ENCODE data around the gene ELAVL2.

The ELAVL2 gene

DNA sequence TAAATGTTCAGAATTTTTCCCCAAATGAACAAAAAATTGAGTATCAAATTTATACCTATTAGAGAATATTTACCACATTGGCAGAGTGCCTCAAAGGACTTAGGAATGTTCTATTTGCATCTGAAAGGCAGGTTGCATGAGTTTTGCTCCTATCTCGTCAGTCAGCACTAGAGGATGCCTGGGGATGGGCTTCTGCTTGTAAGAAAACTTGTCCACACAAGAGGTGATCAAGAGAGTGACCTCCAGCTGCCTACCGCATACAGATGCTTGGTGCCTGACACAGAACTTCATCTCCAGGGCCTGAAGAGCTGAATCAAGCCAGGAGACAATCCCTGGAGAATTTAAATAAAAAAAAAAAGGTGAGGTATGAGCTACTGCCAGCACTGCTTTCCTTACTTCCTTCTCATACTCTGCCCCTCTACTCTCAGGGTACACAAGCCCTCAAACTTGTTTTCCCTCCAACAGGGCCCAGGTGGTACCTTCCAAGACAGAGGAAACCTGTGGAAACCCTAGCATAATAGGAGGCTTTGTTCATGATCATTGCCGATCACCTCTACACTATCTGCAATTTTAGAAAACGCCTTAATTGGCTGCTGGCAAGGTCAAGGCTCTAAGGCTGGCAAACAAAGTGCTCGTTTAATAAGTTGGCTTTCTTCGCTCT, 166.6 kb downstream of the ELAVL2 start:
- no peak overlapping the region for H3K4me3 Mint-ChIP-seq
- H3K4me1 Mint-ChIP-seq, result peaks cover 3% of the 10 kb centered on the region
- no peaks in the 10 kb centered on the region for H3K27me3 Mint-ChIP-seq (ENCODE audit: low read depth, poor library complexity)
- H3K27ac Mint-ChIP-seq, result no peak overlapping the region
- TF ChIP-seq, protein P1, sequence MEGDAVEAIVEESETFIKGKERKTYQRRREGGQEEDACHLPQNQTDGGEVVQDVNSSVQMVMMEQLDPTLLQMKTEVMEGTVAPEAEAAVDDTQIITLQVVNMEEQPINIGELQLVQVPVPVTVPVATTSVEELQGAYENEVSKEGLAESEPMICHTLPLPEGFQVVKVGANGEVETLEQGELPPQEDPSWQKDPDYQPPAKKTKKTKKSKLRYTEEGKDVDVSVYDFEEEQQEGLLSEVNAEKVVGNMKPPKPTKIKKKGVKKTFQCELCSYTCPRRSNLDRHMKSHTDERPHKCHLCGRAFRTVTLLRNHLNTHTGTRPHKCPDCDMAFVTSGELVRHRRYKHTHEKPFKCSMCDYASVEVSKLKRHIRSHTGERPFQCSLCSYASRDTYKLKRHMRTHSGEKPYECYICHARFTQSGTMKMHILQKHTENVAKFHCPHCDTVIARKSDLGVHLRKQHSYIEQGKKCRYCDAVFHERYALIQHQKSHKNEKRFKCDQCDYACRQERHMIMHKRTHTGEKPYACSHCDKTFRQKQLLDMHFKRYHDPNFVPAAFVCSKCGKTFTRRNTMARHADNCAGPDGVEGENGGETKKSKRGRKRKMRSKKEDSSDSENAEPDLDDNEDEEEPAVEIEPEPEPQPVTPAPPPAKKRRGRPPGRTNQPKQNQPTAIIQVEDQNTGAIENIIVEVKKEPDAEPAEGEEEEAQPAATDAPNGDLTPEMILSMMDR (IDR thresholded peaks at IDR 0.05), result no peak
- no peak for DNase-seq
- H3K9me3 Mint-ChIP-seq, result no peaks in the 10 kb centered on the region
- peaks cover 6% of the 10 kb centered on the region for H3K36me3 Mint-ChIP-seq (ENCODE audit: low read depth)

DNA sequence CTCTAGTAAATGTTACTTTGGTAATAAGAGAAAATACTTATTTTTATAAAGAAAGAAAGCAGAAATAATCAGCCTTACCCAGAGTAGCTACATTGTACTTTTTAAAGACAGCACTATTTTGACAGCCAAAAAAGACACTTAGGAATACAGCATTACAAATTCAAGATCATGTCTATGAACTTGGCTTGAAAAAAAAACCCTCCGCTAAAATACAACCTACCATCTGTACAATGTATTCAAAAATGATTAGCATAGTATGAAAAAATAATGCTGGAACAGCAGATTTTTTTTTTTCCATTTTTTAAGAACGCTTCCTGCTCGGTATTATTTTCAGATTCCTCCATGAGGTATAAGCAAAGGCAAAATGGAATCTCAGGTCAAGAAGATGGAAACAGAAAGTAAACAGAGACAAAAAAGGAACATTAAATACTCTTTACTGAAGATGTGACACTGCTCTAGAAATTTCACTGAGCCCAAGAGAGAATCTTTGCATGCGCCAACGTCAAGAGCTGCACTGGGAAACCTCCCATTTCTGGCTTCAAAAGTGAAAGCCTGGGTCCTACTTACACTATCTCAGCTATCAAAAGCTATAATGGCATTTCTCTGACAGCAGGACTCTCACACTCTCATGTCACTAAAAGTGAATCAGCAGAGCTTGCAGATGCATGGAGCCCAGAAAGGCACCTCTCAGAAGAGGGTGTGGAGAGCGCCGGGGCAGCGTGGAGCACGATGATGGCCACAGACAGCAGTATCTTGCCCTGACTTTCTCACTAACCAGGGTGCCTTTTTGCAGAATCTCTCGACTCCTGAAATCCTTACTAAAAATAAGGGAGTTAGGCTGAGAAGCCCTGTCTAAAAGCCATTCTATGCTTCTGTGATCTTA, 167.4 kb downstream of the ELAVL2 start:
- Mint-ChIP-seq H3K36me3 (ENCODE audit: low read depth) (peaks cover 6% of the 10 kb centered on the region), H3K27ac (no peak overlapping the region), H3K4me1 (peaks cover 7% of the 10 kb centered on the region), H3K4me3 (no peak overlapping the region), H3K27me3 (ENCODE audit: low read depth, poor library complexity) (no peaks in the 10 kb centered on the region), H3K9me3 (no peaks in the 10 kb centered on the region)
- TF ChIP-seq, protein P1 (IDR thresholded peaks at IDR 0.05), result no peak
- DNase-seq, result no peak

- H3K9me3 Mint-ChIP-seq, result no peaks in the 10 kb centered on the region
- no peak for DNase-seq
- TF ChIP-seq, protein P1 (IDR thresholded peaks at IDR 0.05), result no peak
- no peak overlapping the region for H3K27ac Mint-ChIP-seq
- peaks cover 7% of the 10 kb centered on the region for H3K4me1 Mint-ChIP-seq
- H3K27me3 Mint-ChIP-seq (ENCODE audit: low read depth, poor library complexity), result no peaks in the 10 kb centered on the region
- no peak overlapping the region for H3K4me3 Mint-ChIP-seq
- H3K36me3 Mint-ChIP-seq (ENCODE audit: low read depth), result peaks cover 6% of the 10 kb centered on the region
Measured at GRCh38 chr9:23651051-23651450, 175.0 kb downstream of the ELAVL2 start.

- H3K4me1 Mint-ChIP-seq, result no peaks in the 10 kb centered on the region
- H3K27ac Mint-ChIP-seq, result no peak overlapping the region
- no peaks in the 10 kb centered on the region for H3K27me3 Mint-ChIP-seq (ENCODE audit: low read depth, poor library complexity)
- peaks cover 6% of the 10 kb centered on the region for H3K36me3 Mint-ChIP-seq (ENCODE audit: low read depth)
- TF ChIP-seq, protein P1 (IDR thresholded peaks at IDR 0.05), result no peak
- DNase-seq, result no peak
- no peaks in the 10 kb centered on the region for H3K9me3 Mint-ChIP-seq
- H3K4me3 Mint-ChIP-seq, result no peak overlapping the region
Measured at GRCh38 chr9:23648651-23649050, 177.4 kb downstream of the ELAVL2 start.

DNA sequence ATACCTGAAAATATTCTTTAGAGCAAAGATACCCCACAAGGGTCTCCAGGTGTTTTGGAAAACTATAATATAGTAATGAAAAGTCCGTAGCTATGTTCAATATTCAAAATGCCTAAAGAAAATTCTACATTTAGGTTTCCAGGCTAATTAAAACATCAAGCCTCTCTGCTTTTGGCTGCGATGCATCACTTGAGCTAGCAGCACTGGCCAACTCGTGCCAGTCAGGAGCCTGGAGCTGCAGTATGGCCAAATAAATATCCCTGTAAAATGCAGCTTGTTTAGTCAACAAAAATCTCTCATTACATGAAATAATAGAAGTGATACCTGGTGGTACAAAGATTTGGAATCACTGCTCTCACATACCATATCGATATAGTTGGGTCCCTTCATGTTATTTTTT, 181.1 kb downstream of the ELAVL2 start:
- DNase-seq, result no peak
- TF ChIP-seq, protein P1 (IDR thresholded peaks at IDR 0.05), result no peak
- Mint-ChIP-seq H3K9me3 (no peaks in the 10 kb centered on the region), H3K4me3 (no peak overlapping the region), H3K4me1 (peaks cover 14% of the 10 kb centered on the region), H3K36me3 (ENCODE audit: low read depth) (peaks cover 10% of the 10 kb centered on the region), H3K27me3 (ENCODE audit: low read depth, poor library complexity) (no peaks in the 10 kb centered on the region), H3K27ac (no peak overlapping the region)

All from nephron progenitor cell (in vitro differentiated cells).